ENCODE results near the gene BAAT. TPM values are rescaled to one million over a fixed set of nuclear protein-coding genes. Genes with fewer than 3 reads are reported as not detected.

Gene BAAT
- total and polyA plus RNA-seq, 4 donors = 0.22 to 0.48 (median 0.36) TPM

DNA sequence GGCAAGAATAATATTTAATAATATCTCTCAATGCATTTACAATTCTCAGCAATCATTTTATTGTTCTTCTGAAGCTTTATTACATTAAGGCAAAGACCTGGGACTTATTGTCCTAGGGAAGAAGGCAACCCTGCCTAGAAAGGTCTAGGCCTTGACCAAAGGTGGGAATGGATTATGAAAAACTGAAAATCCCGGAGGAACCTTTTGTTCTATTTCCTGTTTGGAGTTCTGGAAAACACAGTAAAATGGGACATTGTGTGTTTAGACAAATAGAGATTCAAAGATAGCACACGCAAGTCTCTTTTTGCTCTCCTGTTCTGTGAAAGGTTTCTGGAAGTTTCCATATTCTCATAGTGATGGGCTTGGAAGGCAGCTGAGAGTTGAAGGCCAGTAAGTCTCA lies 31.1 kb downstream of the BAAT start:
- Histone ChIP-seq H3K4me1 (ENCODE audit: control insufficient read depth, insufficient read depth, low read length) (no peaks in the 10 kb centered on the region), H3K9me3 (ENCODE audit: control insufficient read depth, insufficient read depth, low read length) (no peaks in the 10 kb centered on the region), H3K27me3 (ENCODE audit: control insufficient read depth, insufficient read depth, low read length) (no peaks in the 10 kb centered on the region), H3K4me3 (ENCODE audit: low read depth, low read length) (no peak overlapping the region), H3K36me3 (ENCODE audit: control insufficient read depth, insufficient read depth, low read length) (no peaks in the 10 kb centered on the region), H3K27ac (ENCODE audit: low read depth, low read length) (no peak overlapping the region)
- WGBS (ENCODE audit: insufficient coverage) = 100% methylated on average over 2 of the region's 2 CpGs
- DNase-seq (ENCODE audit: low read depth in 4 of 6, low spot score in 6 of 6) = no peak

- DNase-seq (ENCODE audit: low read depth in 4 of 6, low spot score in 6 of 6) = no peak
- Histone ChIP-seq H3K27me3 (ENCODE audit: control insufficient read depth, insufficient read depth, low read length) (no peaks in the 10 kb centered on the region), H3K4me1 (ENCODE audit: control insufficient read depth, insufficient read depth, low read length) (no peaks in the 10 kb centered on the region), H3K36me3 (ENCODE audit: control insufficient read depth, insufficient read depth, low read length) (no peaks in the 10 kb centered on the region), H3K9me3 (ENCODE audit: control insufficient read depth, insufficient read depth, low read length) (no peaks in the 10 kb centered on the region), H3K27ac (ENCODE audit: low read depth, low read length) (no peak overlapping the region), H3K4me3 (ENCODE audit: low read depth, low read length) (no peak overlapping the region)
- 90% methylated on average over 5 of the region's 6 CpGs for WGBS (ENCODE audit: insufficient coverage)
Measured at GRCh38 chr9:101352892-101353463, 31.8 kb downstream of the BAAT start.

DNA sequence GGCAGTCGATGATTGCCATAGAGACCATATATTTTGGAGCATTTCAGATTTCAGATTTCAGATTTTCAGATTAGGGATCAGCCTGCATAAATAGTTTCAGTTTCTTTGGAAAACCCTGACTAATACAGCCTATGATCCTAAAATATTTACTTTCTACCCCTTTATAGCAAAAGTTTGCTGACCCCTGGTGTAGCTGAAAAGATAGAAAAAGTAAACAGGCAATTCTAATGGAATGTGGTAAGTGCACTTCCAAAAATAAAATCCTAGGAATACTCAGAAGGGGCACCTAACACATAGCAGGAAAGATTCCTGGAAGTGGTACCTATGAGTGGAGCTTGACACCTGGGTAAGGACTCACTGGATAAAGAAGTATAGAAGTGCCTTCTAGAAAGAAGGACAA lies 34.5 kb downstream of the BAAT start:
- DNase-seq (ENCODE audit: low read depth in 4 of 6, low spot score in 6 of 6) = no peak
- H3K27me3 ChIP-seq (ENCODE audit: control insufficient read depth, insufficient read depth, low read length) = no peaks in the 10 kb centered on the region
- no peak overlapping the region for H3K27ac ChIP-seq (ENCODE audit: low read depth, low read length)
- H3K9me3 ChIP-seq (ENCODE audit: control insufficient read depth, insufficient read depth, low read length) = no peaks in the 10 kb centered on the region
- no peaks in the 10 kb centered on the region for H3K4me1 ChIP-seq (ENCODE audit: control insufficient read depth, insufficient read depth, low read length)
- no CpG with 5 or more reads among the region's 1 CpG for WGBS (ENCODE audit: insufficient coverage)
- no peak overlapping the region for H3K4me3 ChIP-seq (ENCODE audit: low read depth, low read length)
- no peaks in the 10 kb centered on the region for H3K36me3 ChIP-seq (ENCODE audit: control insufficient read depth, insufficient read depth, low read length)

DNA sequence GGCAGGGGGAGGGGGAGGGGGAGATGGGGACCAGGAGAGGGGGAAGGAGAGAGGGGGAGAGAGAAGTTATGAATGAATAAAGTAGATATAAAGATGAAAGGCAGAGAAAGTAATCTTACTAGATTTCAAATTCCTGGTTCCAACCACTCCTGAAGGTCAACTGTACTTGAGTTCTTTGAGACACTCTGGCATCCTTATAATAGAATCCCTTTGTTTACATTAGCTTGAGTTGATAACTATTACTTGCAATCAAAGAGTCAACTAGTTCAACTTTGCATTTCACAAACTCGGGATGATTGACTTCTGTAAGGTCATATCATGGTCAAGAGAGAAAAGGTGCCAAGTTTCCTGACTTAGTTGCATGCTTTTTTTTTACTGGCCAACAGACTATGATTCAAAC lies 42.2 kb downstream of the BAAT start:
- no peaks in the 10 kb centered on the region for H3K9me3 ChIP-seq (ENCODE audit: control insufficient read depth, insufficient read depth, low read length)
- no peaks in the 10 kb centered on the region for H3K4me1 ChIP-seq (ENCODE audit: control insufficient read depth, insufficient read depth, low read length)
- DNase-seq (ENCODE audit: low read depth in 4 of 6, low spot score in 6 of 6) = no peak
- H3K27me3 ChIP-seq (ENCODE audit: control insufficient read depth, insufficient read depth, low read length) = no peaks in the 10 kb centered on the region
- H3K36me3 ChIP-seq (ENCODE audit: control insufficient read depth, insufficient read depth, low read length) = no peaks in the 10 kb centered on the region
- no CpG with 5 or more reads among the region's 1 CpG for WGBS (ENCODE audit: insufficient coverage)
- H3K4me3 ChIP-seq (ENCODE audit: low read depth, low read length) = no peak overlapping the region
- H3K27ac ChIP-seq (ENCODE audit: low read depth, low read length) = no peak overlapping the region

- Histone ChIP-seq H3K4me1 (ENCODE audit: control insufficient read depth, insufficient read depth, low read length) (no peaks in the 10 kb centered on the region), H3K4me3 (ENCODE audit: low read depth, low read length) (no peak overlapping the region), H3K9me3 (ENCODE audit: control insufficient read depth, insufficient read depth, low read length) (no peaks in the 10 kb centered on the region), H3K27me3 (ENCODE audit: control insufficient read depth, insufficient read depth, low read length) (no peaks in the 10 kb centered on the region), H3K36me3 (ENCODE audit: control insufficient read depth, insufficient read depth, low read length) (no peaks in the 10 kb centered on the region), H3K27ac (ENCODE audit: low read depth, low read length) (no peak overlapping the region)
- no peak for DNase-seq (ENCODE audit: low read depth in 4 of 6, low spot score in 6 of 6)
Measured at GRCh38 chr9:101341958-101342357, 42.8 kb downstream of the BAAT start.

DNA sequence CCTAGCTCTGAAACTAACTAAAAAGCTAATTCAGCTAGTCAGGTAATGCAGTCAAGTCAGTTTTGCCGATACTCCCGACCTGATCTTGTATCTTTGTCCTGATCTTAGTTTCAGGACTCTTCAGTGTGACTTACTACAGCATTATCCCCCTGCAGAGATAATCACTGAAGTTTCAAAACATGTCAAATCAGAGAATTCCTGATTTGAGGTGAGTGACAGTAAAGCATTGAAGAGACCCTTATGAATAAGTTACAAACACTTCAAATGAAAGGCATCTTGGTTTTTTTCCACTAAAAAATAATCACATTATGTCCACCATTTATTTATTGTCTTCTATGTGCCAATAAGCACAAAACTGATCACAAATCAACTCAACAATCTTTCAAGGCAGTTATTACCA lies 47.6 kb downstream of the BAAT start:
- Histone ChIP-seq H3K4me3 (ENCODE audit: low read depth, low read length) (no peak overlapping the region), H3K36me3 (ENCODE audit: control insufficient read depth, insufficient read depth, low read length) (no peaks in the 10 kb centered on the region), H3K4me1 (ENCODE audit: control insufficient read depth, insufficient read depth, low read length) (no peaks in the 10 kb centered on the region), H3K27ac (ENCODE audit: low read depth, low read length) (no peak overlapping the region), H3K9me3 (ENCODE audit: control insufficient read depth, insufficient read depth, low read length) (no peaks in the 10 kb centered on the region), H3K27me3 (ENCODE audit: control insufficient read depth, insufficient read depth, low read length) (no peaks in the 10 kb centered on the region)
- no peak for DNase-seq (ENCODE audit: low read depth in 4 of 6, low spot score in 6 of 6)
- no CpG with 5 or more reads among the region's 2 CpGs for WGBS (ENCODE audit: insufficient coverage)

DNA sequence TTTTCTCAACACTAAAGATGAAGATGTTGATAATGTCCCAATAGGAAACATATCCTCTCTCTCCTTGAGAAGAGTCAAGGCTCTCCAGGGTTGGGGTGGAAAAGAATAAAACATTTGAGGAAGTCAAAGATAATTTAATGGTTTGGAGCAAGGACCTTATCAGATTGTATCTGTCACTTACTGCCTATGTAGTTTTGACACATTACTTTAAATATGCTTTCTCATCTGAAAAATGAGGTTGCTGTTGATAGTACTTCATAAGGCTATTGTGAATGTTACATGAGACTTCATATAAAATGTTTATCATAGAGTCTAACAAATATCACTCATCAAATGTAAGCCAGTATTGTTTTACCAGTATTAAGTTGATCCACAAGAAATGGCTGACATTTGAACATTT lies 48.7 kb downstream of the BAAT start:
- H3K36me3 ChIP-seq (ENCODE audit: control insufficient read depth, insufficient read depth, low read length) = no peaks in the 10 kb centered on the region
- no peak overlapping the region for H3K4me3 ChIP-seq (ENCODE audit: low read depth, low read length)
- no peaks in the 10 kb centered on the region for H3K4me1 ChIP-seq (ENCODE audit: control insufficient read depth, insufficient read depth, low read length)
- no peak for DNase-seq (ENCODE audit: low read depth in 4 of 6, low spot score in 6 of 6)
- no peaks in the 10 kb centered on the region for H3K27me3 ChIP-seq (ENCODE audit: control insufficient read depth, insufficient read depth, low read length)
- H3K9me3 ChIP-seq (ENCODE audit: control insufficient read depth, insufficient read depth, low read length) = no peaks in the 10 kb centered on the region
- H3K27ac ChIP-seq (ENCODE audit: low read depth, low read length) = no peak overlapping the region

DNA sequence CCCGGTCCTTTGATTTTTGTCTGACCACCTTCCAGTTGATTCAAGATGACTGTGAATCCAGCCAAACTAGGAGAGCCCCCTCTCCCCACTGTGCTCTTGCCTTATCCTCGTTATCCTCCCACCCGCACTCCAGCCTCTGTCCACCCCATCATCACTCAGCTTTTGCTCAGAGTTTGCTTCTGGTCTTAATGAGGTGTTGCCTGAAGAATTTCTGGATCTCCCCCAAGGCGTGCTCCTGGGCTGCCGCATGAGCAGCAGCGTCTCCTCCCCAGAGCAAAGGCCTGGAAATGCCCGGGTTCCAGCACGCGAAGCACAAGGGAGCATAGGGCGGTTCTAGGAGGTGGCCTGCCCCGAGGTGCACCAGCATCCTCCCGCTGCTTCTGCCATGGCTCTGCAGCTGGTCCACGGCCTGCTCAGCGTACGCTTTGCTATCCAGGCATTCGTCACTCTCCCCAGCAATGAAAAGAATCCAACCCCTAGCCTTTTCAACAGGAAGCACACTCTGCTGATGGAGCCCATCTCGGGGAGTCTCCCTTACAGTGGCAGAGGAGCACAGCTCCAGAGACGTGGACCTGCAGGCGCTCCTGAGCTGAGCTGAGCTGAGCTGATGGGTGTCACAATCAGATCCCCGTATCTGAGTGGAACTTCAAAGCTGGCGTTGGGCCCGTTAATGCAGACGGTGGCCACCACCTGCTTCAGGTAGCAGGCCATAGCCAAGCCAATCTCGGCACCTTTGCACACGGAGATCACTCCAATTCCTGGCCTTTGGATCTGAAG lies 50.7 kb downstream of the BAAT start:
- no peak overlapping the region for H3K27ac ChIP-seq (ENCODE audit: low read depth, low read length)
- H3K4me1 ChIP-seq (ENCODE audit: control insufficient read depth, insufficient read depth, low read length) = no peaks in the 10 kb centered on the region
- no peak overlapping the region for H3K4me3 ChIP-seq (ENCODE audit: low read depth, low read length)
- no peaks in the 10 kb centered on the region for H3K9me3 ChIP-seq (ENCODE audit: control insufficient read depth, insufficient read depth, low read length)
- DNase-seq (ENCODE audit: low read depth in 4 of 6, low spot score in 6 of 6) = no peak
- H3K27me3 ChIP-seq (ENCODE audit: control insufficient read depth, insufficient read depth, low read length) = no peaks in the 10 kb centered on the region
- H3K36me3 ChIP-seq (ENCODE audit: control insufficient read depth, insufficient read depth, low read length) = no peaks in the 10 kb centered on the region
- WGBS (ENCODE audit: insufficient coverage) = 93% methylated on average over 23 of the region's 25 CpGs

- Histone ChIP-seq H3K27ac (ENCODE audit: low read depth, low read length) (no peak overlapping the region), H3K27me3 (ENCODE audit: control insufficient read depth, insufficient read depth, low read length) (no peaks in the 10 kb centered on the region), H3K36me3 (ENCODE audit: control insufficient read depth, insufficient read depth, low read length) (no peaks in the 10 kb centered on the region), H3K9me3 (ENCODE audit: control insufficient read depth, insufficient read depth, low read length) (no peaks in the 10 kb centered on the region), H3K4me3 (ENCODE audit: low read depth, low read length) (no peak overlapping the region), H3K4me1 (ENCODE audit: control insufficient read depth, insufficient read depth, low read length) (no peaks in the 10 kb centered on the region)
- DNase-seq (ENCODE audit: low read depth in 4 of 6, low spot score in 6 of 6) = no peak
- WGBS (ENCODE audit: insufficient coverage) = 100% methylated on average over 2 of the region's 4 CpGs
Measured at GRCh38 chr9:101333490-101333889, 51.3 kb downstream of the BAAT start.

DNA sequence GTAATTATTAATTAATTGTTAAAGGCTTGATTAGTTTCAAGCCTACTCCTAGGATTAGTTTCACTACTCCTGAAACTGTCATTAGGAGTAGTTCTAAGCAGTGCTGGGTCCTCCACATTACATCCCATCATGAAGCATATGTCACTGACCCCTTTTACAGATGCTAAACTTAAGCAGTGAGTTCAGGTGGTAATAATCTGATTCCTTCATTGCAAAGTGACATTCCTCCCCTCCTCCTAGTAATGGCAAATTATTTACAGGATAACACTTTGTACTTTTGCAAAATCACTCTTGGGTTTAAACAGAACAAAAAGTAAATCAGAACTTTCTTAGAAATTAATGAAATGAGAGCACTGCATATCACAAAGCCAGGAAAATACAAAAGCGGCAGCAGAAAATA lies 52.4 kb downstream of the BAAT start:
- WGBS (ENCODE audit: insufficient coverage) = no CpG with 5 or more reads among the region's 1 CpG
- H3K4me1 ChIP-seq (ENCODE audit: control insufficient read depth, insufficient read depth, low read length) = no peaks in the 10 kb centered on the region
- no peak overlapping the region for H3K4me3 ChIP-seq (ENCODE audit: low read depth, low read length)
- DNase-seq (ENCODE audit: low read depth in 4 of 6, low spot score in 6 of 6) = no peak
- no peaks in the 10 kb centered on the region for H3K36me3 ChIP-seq (ENCODE audit: control insufficient read depth, insufficient read depth, low read length)
- no peak overlapping the region for H3K27ac ChIP-seq (ENCODE audit: low read depth, low read length)
- H3K9me3 ChIP-seq (ENCODE audit: control insufficient read depth, insufficient read depth, low read length) = no peaks in the 10 kb centered on the region
- no peaks in the 10 kb centered on the region for H3K27me3 ChIP-seq (ENCODE audit: control insufficient read depth, insufficient read depth, low read length)

All from spinal cord (tissue), 10 donors.